ENCODE measurements around the gene ZAP70.
A peak's percentile ranks its signal among the peaks of the same experiment; 100 is the strongest.
"Not testable (repeated sequence)": the region's sequence is repeated elsewhere in the genome, so short reads cannot be mapped to it uniquely, and the experiment has no call there.

Gene ZAP70

DNA sequence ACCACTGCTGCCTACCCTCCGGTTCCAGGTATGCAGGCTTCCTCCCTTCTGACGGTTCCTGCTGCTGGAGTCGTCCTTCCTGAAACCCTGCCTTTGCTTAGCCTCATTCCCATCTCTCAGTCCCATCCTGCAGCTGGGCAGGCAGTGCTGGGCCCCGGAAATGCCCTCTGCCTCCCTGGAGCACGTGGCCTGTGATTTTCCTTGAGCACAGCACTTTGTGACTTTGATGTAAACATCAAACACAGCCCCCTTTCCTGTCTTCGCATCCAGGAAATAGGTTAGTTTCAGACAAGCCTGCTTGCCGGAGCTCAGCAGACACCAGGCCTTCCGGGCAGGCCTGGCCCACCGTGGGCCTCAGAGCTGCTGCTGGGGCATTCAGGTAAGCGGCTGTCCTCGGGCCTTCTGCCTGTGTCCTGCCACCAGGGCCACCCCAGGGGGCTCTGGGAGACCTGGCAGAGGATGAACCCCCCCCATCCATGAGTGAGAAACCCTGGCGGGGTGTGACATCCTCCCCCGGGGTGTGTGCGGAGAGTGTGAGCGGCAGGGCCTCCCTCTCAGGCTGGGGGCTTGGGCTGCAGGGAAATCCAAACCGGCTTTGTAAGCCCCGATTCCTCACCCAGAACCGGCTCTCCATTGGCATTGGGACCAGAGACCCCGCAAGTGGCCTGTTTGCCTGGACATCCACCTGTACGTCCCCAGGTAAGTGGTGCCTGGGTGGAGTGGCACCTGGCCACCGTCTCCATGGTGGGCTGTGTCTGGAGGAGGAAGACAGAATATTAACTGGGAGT, at the start of gene ZAP70:
TSS of gene ZAP70 (plus strand) at position 281 of the 788 bp plus-strand sequence. CDS start 10,461 bp downstream, outside the sequence.
- no peak for DNase-seq

GRCh38 chr2:97663626-97663961, 49.8 kb upstream of the ZAP70 start:
- peak in 1 of 2 experiments; percentile 34 for DNase-seq

DNA sequence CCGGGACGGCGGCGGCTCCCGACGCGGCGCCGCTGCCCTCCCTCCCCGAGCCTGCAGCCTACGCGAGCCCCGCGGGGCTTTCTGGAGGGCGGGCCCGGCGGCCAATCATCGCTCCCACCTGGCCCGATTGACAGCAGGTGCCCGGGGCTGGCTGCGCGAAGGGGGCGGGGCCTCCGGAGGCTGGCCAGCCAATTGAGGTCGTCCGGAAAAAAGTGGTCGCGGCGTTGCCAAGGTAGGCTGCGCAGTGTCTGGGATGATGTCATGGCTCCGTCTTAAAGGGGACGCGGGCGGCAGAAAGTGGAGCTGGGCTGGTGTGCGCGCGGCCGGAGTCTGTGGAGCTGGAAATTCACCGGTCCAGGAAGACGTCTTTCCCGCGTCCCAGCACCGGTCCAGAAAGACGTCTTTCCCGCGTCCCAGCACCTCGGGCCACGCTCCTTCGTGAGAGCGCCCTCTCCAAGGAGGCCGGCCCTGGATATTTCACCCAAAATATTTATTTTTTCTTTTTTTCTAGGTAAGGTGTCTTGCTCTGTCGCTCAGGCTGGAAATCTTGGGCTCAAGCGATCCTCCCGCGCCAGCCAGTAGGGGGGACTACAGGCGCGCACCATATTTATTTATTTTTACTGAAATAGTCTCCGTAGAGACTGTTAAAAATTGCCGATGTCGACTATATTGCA, 49.3 kb upstream of the ZAP70 start, which contains the start of gene ACTR1B:
TSS of gene ACTR1B (minus strand) at position 83 of the 674 bp plus-strand sequence. CDS start 154 bp downstream, outside the sequence.
- peak; percentile 97 for DNase-seq

DNA sequence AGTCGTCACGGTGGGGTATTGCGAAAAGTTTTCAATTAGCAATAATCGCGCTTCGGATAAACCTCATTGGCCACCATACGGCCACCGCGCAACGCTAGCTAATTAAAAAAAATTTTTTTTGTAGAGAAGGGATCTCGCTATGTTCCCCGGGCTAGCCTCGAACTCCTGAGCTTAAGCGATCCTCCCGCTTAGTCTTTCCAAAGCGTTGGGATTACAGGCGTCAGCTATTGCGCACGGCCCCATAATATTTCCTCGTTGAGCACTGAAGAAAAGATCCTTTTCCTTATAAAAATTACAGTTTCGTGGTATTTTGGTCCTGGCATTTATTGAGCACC, 48.8 kb upstream of the ZAP70 start:
- peak in 1 of 2 experiments; percentile 43 for DNase-seq

- no peak for DNase-seq
Measured at GRCh38 chr2:97669448-97669847, 43.9 kb upstream of the ZAP70 start, which contains the start of gene C2orf92. C2orf92 (plus strand) TSS chr2:97669713; CDS start chr2:97669789, 76 bp downstream.

DNA sequence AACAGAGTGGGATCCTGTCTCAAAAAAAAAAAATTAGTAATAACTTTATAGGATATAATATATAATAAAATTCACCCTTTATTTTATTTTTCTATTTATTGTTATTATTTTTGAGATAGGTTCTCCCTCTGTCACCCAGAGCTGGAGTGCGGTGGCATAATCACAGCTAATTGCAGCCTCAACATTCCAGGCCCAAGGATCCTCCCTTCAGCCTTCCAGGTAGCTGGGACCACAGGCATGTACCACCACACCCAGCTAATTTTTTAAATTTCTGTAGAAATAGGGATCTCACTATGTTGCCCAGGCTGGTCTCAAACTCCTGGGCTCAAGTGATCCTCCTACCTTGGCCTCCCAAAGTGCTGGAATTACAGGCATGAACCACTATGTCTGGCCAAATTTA, 42.9 kb upstream of the ZAP70 start:
- no peak for DNase-seq

DNA sequence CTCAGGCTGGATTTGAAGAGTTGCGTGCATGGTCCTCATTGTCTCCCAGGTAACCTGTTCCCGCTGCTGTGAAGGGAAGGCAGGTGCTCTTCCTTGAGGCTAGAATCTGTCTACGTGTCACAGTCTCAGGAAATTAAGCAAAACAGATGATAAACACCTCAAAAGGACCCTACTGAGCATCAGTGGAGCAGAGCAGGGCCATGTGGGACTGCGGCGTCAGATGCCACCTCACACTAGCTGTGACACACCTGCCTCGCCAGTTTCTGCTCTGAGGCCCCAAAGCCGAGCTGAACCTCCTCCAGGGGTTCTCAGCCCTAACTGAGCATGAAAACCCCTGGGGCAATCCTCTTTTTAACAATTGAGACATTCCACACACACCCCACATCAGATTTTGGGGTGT, 41.9 kb upstream of the ZAP70 start:
- no peak for DNase-seq

DNA sequence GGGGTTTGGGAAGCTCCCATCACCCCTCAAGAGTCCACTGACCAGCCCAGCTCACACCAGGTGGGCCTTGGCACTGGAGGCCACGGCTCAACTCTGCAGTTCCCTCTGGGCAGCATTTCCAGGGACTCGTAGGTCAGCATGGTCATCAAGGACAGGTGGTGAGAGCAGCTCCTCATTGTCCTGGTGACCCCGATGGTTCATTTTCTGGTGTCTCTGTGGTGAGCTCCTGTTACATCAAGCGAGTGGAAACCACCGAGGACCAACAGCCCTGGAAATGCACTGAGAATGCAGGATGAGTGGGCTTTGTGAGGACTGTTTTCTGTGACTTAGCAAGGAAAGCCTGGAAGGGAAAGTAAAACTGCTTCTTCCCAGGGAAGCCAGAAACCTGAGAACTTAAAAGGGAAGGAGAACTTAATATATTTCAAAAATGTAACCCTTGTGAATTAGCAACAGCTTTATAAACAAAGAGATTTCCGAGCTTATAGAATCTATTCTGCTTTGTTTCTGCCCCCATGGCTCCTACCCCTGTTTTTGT, 40.7 kb upstream of the ZAP70 start:
- DNase-seq = not testable (repeated sequence)

- DNase-seq = no peak
Measured at GRCh38 chr2:97673182-97673914, 40.0 kb upstream of the ZAP70 start.

DNA sequence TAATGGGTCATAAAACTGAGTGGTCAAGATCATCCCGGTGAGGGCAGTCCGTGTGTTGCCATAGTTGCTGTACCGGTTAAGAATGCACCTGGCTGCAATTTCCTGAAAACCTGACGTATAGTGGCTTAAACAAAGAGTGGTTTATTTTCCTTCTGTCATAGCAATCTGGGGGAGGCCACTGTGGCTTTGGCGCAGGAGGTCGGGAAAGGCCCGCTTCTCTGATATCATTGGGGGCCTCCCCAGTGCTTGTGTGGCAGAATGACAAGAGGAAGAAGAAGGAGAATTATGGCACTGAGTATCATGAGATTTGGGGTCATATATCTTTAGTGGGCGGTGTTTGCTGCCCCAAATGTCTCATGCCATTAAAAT, 39.5 kb upstream of the ZAP70 start:
- DNase-seq = no peak

- no peak for DNase-seq
Measured at GRCh38 chr2:97675430-97676113, 37.8 kb upstream of the ZAP70 start.

DNA sequence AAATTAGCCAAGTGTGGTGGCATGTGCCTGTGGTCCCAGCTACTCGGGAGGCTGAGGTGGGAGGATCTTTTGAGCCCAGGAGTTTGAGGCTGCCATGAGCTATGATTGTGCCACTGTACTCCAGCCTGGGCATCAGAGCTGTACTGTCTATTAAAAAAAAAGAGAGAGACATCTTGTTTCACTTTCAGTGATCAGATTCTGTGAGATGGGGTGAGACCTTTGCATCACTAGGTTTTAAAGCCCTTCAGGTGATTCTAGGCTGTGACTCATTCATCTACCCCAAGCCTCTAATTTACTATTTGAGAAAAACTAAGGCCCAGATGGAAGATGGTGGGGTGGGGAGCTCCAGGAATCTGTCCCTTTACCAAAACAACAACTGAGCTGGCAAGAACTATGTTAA, 36.8 kb upstream of the ZAP70 start:
- DNase-seq = no peak

DNA sequence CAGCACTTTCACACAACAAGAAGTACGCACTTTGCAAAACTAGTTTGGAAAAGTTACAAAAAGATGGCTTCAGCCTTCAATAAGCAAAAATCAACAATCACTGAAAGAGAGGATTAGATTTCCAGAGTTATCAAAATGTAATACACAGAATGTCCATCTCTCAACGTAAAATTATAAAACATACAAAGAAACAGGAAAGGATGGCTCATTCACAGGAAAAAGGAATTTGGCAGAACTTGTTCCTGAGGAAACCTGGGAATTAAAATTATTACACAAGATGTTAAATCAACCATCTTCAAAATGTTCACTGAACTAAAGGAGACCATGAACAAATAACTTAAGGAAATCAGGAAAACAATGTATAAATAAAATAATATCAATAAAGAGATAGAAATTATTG, 35.9 kb upstream of the ZAP70 start:
- no peak for DNase-seq

DNA sequence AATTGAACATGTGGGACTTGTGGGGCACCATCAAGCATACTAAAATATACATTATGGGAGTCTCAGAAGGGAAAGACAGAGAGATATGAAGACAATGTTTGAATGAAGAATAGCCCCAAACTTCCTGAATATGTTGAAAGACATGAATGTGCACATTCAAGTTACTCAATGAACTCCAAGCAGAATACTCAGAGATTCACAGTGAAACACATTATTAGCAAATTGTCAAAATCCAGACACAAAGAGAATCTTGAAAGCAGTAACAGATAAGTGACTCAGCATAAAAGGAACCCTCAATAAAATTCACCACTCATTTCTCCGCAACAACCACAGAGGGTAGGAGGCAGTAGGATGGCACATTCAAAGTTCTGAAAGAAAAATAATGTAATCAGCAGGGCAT, 35.1 kb upstream of the ZAP70 start:
- DNase-seq = no peak

GRCh38 chr2:97687235-97687634, 26.1 kb upstream of the ZAP70 start:
- not testable (repeated sequence) for DNase-seq

DNA sequence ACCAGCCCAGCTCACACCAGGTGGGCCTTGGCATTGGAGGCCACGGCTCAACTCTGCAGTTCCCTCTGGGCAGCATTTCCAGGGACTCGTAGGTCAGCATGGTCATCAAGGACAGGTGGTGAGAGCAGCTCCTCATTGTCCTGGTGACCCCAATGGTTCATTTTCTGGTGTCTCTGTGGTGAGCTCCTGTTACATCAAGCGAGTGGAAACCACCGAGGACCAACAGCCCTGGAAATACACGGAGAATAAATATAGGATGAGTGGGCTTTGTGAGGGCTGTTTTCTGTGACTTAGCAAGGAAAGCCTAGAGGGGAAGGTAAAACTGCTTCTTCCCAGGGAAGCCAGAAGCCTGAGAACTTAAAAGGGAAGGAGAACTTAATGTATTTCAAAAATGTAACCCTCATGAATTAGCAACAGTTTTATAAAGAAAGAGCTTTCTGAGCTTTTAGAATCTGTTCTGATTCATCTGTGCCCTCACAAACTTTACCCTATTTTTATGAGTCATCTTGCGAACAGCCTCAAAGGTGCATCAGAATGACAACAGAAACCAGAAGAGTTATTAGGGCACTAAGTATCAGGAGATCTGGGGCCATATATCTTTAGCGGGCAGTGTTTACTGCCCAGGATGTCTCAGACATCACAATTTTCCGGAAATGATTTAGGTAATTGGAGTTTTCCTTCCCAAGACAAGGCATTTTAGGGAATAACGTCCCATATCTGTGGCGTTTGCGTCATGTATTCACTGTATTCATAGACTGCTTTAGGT, 25.1 kb upstream of the ZAP70 start:
- DNase-seq = no peak

DNA sequence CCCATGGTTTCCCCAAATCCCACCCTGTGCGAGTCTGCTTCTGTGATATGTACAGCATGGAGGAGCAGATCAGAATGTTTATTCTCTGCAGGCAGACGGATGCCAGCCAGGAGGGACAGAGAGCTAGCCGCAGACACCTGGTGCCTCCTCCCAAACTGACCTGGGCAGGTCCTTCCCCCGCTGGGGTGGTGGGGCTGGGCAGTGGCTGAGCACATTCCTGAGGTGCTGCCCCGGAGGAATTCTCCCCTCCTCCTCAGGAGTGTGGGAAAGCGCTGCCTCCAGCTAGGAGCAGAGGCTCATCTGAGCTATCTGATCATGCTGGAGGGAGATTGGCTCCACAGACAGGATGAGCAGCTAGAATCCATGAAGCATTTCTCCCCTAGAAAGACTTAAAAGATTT, 22.2 kb upstream of the ZAP70 start:
- no peak for DNase-seq

- no peak for DNase-seq
Measured at GRCh38 chr2:97693476-97693875, 19.9 kb upstream of the ZAP70 start.

GRCh38 chr2:97695744-97696143, 17.6 kb upstream of the ZAP70 start:
- DNase-seq = no peak

DNA sequence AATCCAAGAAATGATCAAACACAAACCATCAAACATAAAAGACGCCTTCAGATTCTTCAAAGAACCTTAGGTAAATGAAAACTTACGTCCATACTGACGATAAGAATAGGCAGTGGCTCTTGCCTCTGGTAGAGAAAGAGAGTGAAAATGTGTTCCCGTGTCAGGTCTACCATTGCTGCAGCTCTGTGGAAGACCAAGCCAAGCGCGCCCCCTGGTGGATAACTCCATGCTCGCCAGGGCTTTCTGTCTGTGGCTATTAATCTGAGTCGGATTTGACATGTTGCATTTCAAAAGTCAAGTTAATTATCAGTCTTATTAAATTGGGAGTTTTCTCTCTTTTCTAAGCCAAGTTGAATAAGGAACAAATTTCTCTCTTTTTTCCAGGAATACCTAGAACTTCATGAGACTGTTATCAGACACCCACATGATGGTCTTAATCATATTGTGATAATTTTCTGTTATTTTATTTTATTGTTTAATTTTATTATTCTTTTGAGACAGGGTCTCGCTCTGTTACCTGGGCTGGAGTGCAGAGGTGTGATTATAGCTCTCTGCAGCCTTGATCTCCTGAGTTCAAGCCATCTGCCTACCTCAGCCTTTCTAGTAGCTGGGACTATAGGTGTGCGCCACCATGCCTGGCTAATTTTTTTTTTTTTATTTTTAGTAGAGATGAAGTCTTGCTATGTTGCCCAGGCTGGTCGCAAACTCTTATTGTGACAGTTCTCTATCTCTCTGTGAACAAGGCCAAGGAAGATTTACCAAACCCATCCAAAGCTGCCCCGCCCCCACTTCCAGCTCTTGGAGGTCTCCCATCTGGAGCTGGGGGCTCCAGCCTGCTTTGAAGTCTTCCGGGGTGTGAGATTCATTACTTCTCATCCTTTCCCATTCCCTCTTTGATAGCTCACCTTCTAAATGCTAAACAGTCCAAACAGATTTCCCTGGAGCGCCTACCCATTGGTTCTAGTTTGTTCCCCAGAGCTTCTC, 15.8 kb upstream of the ZAP70 start:
- DNase-seq = peak; percentile 11 to 76

DNA sequence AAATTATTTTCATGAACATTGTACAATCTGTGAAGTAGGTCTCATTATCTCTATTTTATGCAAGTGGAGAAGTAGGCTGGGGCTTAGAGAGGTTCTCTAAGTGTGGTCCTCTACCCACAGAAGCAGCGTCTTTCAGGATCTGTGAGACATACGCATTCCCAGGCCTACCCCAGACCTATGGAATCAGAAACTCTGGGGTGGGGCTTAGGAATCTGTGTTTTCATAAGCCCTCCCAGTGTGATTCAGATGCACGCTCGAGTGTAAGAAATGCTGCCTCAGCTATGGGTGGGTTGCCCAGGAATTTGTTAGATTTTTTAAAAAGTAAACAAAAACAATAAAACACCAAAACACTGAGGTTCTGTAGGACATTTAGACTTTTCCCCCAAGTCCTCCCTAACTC, 14.8 kb upstream of the ZAP70 start:
- no peak for DNase-seq
